GM19238 (cell line): ENCODE results near the gene ZBTB46.
"Not testable (repeated sequence)": the region's sequence is repeated elsewhere in the genome, so short reads cannot be mapped to it uniquely, and the experiment has no call there.

ENCODE experiments used
- DNase-seq: peaks from one replicate; pipeline ENCODE4 v3.0.0; 2011; ENCODE audit warnings: low spot score; ENCODE audit not compliant: insufficient read length

ZBTB46 gene

DNA sequence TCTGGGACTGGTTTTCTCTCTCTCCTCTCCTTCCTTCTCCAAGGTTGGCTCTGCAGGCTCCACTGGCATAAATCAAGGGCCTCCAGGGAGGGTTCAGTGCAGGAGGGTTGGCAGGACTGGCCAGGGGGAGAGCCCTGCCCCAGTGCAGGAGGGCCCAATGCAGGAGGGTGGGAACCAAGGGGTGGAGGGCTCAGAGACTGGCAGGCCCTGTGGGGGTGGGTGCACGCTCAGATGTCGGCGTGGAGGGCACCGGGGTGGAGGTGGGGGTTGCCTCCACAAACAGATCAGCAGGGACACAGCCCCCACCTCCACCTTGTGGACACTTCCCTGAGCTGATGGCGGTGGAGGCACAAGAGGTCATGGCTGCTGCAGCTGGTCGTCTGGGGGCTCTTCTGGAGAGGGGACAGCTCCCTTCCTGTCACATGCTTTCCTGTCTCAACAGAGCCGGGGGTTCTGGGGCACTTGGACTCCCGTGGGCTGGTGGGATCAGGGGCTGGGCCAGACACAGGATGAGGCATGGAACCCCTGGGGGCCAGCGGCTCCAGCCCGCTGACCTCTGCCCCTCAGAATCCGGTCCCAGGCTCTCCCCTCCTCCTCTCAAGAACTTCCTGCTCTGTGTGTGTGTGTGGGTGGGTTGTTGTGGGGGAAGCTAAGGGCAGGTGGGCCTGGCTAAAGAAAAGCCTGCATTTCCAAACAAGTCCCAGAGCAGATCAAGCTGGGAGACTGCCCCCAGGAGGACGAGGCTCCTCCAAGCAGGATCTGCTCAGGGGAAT, 27.5 kb upstream of the ZBTB46 start:
- no peak for DNase-seq

- DNase-seq = no peak
Observed at GRCh38 chr20:63857764-63858392, 26.8 kb upstream of the ZBTB46 start.

DNA sequence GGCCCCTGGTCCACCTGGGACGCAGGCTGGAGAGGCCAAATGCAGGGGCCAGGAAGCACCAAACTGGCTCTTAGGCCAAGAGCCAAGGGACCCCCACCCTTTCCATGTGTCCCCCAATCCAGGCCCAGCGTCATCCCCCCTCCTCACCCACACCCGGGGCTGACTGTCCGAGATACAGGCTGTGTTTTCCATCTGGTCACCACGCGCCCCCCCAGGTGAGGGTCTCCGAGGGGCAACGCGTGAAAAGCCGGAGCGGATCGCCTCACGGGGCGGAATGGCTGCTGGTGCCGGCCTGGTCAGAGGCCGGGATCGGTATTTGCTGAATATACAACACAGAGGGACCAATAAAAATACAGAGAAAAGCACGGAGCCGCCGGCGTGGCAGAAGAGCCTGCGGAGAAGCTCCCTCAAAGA, 25.0 kb upstream of the ZBTB46 start:
- DNase-seq = no peak

DNA sequence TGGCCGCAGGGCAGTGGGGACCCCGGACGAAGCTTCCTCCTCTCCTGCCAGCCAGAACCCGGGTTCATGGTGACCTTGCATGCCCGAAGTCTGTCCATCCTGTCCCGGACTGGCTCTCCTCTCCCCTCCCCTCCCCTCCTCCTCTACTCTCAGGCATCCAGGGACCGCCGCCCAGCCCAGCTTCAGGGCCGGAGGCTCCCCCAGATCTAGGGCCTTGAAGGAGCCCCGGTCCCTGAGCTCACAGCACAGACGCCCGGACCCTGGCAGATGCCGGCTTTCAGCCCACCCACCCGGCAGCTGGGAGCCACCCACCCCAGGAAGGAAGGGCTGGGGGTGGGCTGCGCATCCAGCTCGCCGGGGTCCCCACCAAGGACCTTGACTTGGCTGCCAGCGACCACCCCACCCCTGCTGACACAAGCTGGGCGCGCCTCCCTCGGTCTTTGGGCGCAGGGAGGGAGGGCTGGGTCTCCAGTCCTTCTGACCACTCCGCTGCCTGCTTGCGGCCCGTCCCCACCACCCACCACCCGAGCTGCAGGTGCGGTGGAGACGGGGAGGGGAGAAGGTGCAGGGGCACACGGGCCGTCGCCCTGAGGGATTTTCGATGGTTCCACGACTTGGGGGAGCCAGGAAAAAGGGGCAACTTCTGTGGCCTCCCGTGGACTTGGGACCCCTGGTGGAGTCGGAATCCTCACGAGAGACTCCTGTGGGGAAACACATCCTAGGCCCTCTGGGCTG, 24.5 kb upstream of the ZBTB46 start:
- no peak for DNase-seq

DNA sequence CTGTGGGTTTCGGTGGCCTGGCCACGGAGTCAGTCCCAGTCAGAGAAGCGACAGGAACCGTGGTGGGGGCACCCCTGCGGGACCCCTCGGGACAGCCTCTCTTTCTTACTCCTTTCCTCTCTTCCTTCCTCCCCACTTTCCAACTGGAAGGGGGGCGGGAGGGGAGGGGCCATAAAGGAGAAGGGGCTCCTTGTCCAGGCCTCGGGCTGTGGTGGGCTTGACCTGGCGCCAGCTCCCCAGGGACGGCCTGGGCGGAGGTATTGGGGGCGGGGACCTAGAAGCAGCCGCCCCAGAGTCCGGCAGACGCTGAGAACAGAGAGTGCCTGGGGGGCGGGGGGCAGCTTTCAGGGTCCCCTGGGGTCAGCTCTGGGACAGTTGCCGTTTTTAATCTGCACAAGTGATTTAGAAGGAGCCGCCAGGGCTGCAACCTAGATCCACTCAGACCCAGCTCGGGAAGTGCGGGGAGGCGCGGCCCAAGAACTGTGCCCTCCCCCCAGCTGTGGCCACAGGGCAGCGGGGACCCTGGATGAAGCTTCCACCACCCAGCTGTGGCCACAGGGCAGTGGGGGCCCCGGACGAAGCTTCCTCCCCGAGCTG, 23.8 kb upstream of the ZBTB46 start:
- no peak for DNase-seq

GRCh38 chr20:63854069-63854765, 23.2 kb upstream of the ZBTB46 start:
- DNase-seq = peak; percentile 48

DNA sequence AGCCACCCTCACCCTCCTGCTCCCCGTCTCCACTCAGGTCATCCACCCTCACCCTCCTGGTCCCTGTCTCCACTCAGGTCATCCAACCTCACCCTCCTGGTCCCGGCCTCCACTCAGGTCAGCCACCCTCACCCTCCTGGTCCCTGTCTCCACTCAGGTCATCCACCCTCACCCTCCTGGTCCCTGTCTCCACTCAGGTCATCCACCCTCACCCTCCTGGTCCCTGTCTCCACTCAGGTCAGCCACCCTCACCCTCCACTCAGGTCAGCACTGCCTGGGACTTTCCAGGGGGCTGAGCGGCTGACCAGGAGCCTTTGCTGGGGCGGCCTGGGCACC, 22.6 kb upstream of the ZBTB46 start:
- not testable (repeated sequence) for DNase-seq

DNA sequence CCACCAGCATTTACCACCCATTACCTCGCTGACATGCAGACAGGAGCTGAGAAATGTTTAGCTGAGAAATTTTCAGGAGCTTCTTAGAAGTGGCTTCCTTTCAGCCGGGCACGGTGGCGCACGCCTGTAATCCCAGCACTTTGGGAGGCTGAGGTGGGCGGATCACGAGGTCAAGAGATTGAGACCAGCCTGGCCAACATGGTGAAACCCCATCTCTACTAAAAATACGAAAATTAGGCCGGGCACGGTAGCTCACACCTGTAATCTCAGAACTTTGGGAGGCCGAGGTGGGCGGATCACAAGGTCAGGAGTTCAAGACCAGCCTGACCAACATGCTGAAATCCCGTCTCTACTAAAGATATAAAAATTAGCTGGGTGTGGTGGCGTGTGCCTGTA, 20.5 kb upstream of the ZBTB46 start:
- not testable (repeated sequence) for DNase-seq

DNA sequence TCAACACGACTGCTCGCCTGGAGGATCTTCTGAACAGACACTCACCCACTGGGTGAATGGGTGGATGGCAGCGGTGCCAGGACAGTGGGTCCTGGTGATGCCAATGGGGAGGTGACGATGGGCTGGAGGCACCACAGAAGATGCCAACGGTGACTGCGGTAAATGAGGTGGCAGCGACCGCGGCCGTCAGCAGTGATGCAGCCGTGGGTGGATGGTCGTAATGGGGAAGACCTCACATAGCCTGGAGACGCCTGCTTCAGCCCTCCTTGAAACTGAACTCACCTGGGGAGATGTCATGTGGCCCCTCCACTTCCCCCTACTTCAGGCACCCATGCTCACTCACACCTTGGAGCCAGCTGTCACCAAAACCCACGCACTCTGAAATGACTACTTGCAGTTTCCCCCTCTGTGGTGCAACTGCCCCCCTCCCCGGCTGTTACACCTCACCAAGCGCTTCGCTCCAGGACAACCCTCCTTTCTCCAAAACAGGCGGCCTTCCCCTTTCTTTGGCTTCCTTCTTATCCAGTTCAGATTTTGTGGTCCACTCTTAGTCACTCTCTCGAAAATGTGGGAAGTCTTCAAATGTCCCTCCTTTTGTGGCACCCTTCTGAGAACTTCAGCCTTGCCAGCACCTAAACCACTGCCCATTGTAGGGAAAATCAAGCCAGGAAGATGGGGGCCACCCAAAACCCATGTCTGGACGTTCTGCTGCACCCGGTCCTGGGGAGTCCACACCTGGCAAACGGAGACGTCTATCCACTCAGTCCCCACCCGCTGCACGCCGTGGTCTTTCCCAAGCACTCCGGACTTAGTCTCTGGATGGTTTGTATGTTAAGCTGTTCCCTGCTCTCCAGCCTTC, 19.9 kb upstream of the ZBTB46 start:
- DNase-seq = peak; percentile 97

- DNase-seq = no peak
Observed at GRCh38 chr20:63848003-63848911, 17.2 kb upstream of the ZBTB46 start.

- no peak for DNase-seq
Observed at GRCh38 chr20:63847237-63848002, 16.4 kb upstream of the ZBTB46 start.

DNA sequence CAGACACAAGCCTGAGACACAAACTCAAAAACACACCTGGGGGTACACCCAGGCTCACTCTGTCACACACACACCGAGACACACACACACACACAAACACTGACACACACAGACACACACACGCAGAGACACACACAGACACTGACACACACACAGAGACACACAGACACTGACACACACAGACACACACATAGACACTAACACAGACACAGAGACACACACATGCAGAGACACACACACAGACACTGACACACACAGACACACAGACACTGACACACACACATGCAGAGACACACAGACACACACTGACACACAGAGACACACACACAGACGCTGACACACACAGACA, 15.8 kb upstream of the ZBTB46 start:
- DNase-seq = no peak

DNA sequence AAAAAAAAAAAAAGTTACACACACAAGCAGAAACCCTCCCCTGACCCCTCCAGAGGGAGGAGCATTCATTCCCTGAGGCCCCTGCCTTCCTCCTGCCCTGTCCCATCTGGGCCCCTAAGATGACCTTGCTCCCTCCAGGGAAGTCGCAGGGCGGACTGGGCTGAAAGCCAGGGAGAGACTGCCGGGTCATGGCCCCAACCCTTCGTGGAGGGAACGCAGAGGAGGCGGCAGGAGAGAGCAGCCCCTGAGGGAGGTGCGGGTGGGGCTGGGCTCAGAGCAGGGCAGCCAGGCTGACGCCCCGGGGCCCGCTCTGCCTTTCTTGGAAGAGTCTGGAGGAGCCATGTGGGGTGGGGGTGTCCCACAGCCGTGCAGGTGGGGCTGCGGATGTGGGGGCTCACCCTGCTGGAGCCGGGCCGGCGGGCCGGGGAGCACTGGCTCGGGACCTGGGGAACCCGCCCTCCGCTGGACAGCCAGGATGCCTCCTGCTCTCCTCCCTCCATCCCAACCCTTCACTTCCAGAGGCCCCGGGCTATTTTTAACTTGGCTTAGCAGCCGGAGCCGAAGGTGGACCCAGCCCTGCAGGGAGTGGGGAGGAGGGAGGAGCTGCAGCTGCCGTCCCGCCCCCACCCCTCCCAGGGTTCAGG, 15.2 kb upstream of the ZBTB46 start:
- no peak for DNase-seq

DNA sequence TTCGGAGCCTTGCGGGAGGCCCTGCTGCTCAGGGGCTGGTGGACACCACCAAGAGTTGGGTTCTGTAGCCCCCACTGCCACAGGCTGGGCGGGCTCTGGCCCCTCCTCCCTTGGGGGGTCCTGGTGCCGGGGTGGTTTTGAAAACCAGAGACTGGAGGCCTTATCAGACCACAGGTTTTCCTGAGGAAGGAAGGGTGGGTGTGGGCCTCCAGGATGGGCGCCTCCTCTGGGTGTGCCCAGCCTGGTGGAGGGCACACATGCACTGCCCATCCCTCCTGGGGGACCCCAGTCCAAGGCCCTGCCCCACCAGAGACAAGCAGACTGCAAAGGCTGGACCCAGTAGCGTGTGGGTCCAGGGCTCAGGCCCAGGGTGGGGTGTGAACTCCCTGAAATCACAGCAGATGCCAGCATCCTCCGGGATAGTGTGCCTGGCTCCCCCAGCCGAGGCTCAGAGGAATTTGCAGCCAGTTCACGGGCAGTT, 13.5 kb upstream of the ZBTB46 start:
- no peak for DNase-seq

DNA sequence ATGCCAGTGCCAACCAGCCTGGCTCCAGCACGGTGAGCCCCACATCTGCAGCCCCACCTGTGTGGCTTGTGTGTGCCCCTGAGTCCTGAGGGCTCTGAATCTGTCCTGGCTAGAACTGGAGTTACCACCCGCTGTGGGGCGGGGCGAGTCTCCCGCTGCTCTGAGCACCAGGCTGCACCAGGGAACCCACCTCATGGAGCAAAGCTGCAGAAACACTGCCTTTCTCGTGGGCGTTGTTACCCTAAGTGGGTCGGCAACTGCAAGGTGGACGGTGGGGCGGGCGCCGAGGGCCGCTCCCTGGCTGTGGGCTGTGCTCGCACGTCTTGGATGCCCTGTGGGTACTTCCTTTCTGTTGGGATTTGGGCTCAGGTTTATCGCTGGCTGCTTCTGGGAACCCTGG, 12.7 kb upstream of the ZBTB46 start:
- DNase-seq = no peak

DNA sequence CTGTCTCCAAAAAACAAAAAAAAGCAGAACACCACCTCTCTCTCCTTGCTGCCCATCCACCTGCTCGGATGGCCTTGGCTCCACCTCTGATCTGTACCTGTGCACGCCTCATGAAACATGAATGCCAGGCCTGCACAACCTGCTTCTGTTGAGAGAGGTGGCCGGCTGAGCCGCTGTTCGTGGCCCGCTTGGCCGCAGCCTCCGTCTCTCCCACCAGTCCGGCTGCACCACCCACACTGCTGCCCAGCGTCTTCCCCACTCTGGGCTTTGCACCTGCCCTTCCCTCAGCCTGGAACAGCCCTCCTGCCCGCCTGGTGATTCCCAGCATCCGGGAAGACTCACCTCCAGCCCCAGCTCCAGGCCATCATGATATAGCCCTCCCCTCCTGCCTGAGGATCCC, 12.2 kb upstream of the ZBTB46 start:
- DNase-seq = no peak

GRCh38 chr20:63842258-63842657, 11.2 kb upstream of the ZBTB46 start:
- DNase-seq = no peak

DNA sequence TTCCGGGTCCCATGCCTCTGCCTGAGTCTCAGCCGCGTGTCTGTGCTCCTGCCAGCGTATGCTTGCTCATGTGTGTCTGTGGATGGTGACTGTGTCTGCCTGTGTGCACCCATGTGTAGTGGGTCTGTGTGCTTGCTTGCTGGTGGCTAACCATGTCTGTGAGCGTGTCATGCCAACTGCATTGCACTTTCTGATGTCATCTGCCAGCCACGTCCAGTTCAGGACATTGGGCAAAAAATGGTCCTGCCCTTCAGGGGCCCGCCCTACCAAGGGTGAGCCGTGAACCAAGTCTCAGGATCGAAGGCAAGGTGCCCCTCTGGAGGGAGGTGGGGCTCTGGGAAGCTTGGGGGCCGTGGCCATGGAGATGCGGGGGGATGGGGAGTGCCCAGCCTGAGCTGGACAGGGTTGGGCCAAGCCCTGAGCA, 9.4 kb upstream of the ZBTB46 start:
- no peak for DNase-seq
